ENCODE results near the gene AKAP13.

AKAP13 gene

GRCh38 chr15:85718271-85718971 lies 338.0 kb downstream of the AKAP13 start:
- DNase-seq: no peak

GRCh38 chr15:85718981-85719380 lies 338.6 kb downstream of the AKAP13 start:
- no peak for DNase-seq

GRCh38 chr15:85722374-85723152 lies 342.2 kb downstream of the AKAP13 start:
- DNase-seq: no peak

GRCh38 chr15:85723960-85724945 lies 343.9 kb downstream of the AKAP13 start:
- no peak for DNase-seq

GRCh38 chr15:85725019-85725418 lies 344.6 kb downstream of the AKAP13 start:
- no peak for DNase-seq

- DNase-seq: no peak
Observed at GRCh38 chr15:85725564-85725963, 345.2 kb downstream of the AKAP13 start.

- DNase-seq: no peak
Observed at GRCh38 chr15:85726454-85726853, 346.1 kb downstream of the AKAP13 start.

- DNase-seq: no peak
Observed at GRCh38 chr15:85727068-85727467, 346.7 kb downstream of the AKAP13 start.

GRCh38 chr15:85730001-85730820 lies 349.8 kb downstream of the AKAP13 start:
- DNase-seq: no peak

- DNase-seq: no peak
Observed at GRCh38 chr15:85733416-85733815, 353.0 kb downstream of the AKAP13 start.

- DNase-seq: no peak
Observed at GRCh38 chr15:85737061-85737460, 356.7 kb downstream of the AKAP13 start.

- no peak for DNase-seq
Observed at GRCh38 chr15:85741021-85741421, 360.6 kb downstream of the AKAP13 start.

GRCh38 chr15:85741662-85742061 lies 361.3 kb downstream of the AKAP13 start:
- DNase-seq: no peak

GRCh38 chr15:85742186-85742821 lies 361.9 kb downstream of the AKAP13 start:
- no peak for DNase-seq

- no peak for DNase-seq
Observed at GRCh38 chr15:85743392-85744055, 363.1 kb downstream of the AKAP13 start.

GRCh38 chr15:85744579-85744978 lies 364.2 kb downstream of the AKAP13 start:
- DNase-seq: no peak

GRCh38 chr15:85745023-85745422 lies 364.6 kb downstream of the AKAP13 start:
- no peak for DNase-seq

- DNase-seq: no peak
Observed at GRCh38 chr15:85745525-85746150, 365.2 kb downstream of the AKAP13 start.

- DNase-seq: no peak
Observed at GRCh38 chr15:85746641-85747040, 366.2 kb downstream of the AKAP13 start.

GRCh38 chr15:85748176-85748575 lies 367.8 kb downstream of the AKAP13 start:
- no peak for DNase-seq

- no peak for DNase-seq
Observed at GRCh38 chr15:85748729-85749128, 368.3 kb downstream of the AKAP13 start.

Measured in islet precursor cell (in vitro differentiated cells).